22Rv1 (cell line): ENCODE measurements around the gene FAM107B.

ENCODE experiments used
- CTCF ChIP-seq: fragments of 450-650 bp; IDR thresholded peaks from 2 replicates; pipeline ENCODE4 v1.5.1; 2017; ENCODE audit warnings: mild to moderate bottlenecking
- ZFX ChIP-seq: fragments of 450-650 bp; IDR thresholded peaks from 2 replicates; pipeline ENCODE4 v1.6.1; 2017; ENCODE audit warnings: antibody characterized with exemption, borderline replicate concordance

- TF ChIP-seq CTCF (no peak), ZFX (no peak)
Observed at GRCh38 chr10:14580671-14581332, 193.9 kb downstream of the FAM107B start.
